Epidermal melanocyte (primary cell): ENCODE results near the gene RPL10.

Experiments used
- DNase-seq: peaks from one replicate; pipeline ENCODE4 v3.0.0; 2011; ENCODE audit warnings: low spot score; ENCODE audit not compliant: insufficient read length

The RPL10 gene

GRCh38 chrX:154401045-154401799, 3.0 kb downstream of the RPL10 start:
- no peak for DNase-seq

- DNase-seq, result no peak
Measured at GRCh38 chrX:154401918-154402621, 3.9 kb downstream of the RPL10 start.

- DNase-seq, result no peak
Measured at GRCh38 chrX:154402622-154403127, 4.5 kb downstream of the RPL10 start.

- DNase-seq, result no peak
Measured at GRCh38 chrX:154403192-154403591, 5.0 kb downstream of the RPL10 start.

GRCh38 chrX:154403858-154404257, 5.7 kb downstream of the RPL10 start:
- DNase-seq, result no peak

- DNase-seq, result no peak
Measured at GRCh38 chrX:154404625-154405192, 6.5 kb downstream of the RPL10 start.

GRCh38 chrX:154408659-154409221, 10.6 kb downstream of the RPL10 start:
- no peak for DNase-seq

- peak; percentile 27 for DNase-seq
Measured at GRCh38 chrX:154409222-154409871, 11.2 kb downstream of the RPL10 start, which contains the start of gene DNASE1L1. DNASE1L1 (minus strand) TSS chrX:154409254; CDS start chrX:154405568, 3,686 bp downstream.

GRCh38 chrX:154411981-154412340, 13.8 kb downstream of the RPL10 start:
- DNase-seq, result no peak

- no peak for DNase-seq
Measured at GRCh38 chrX:154412468-154412867, 14.3 kb downstream of the RPL10 start.

- no peak for DNase-seq
Measured at GRCh38 chrX:154413142-154413541, 15.0 kb downstream of the RPL10 start.

GRCh38 chrX:154417157-154417556, 19.0 kb downstream of the RPL10 start:
- no peak for DNase-seq

- DNase-seq, result no peak
Measured at GRCh38 chrX:154419189-154419588, 21.0 kb downstream of the RPL10 start.

GRCh38 chrX:154419688-154420401, 21.7 kb downstream of the RPL10 start:
- no peak for DNase-seq

- no peak for DNase-seq
Measured at GRCh38 chrX:154420402-154420756, 22.2 kb downstream of the RPL10 start.

- no peak for DNase-seq
Measured at GRCh38 chrX:154426916-154427770, 29.0 kb downstream of the RPL10 start.

- peak; percentile 84 for DNase-seq
Measured at GRCh38 chrX:154428176-154429171, 30.3 kb downstream of the RPL10 start, which contains the start of gene ATP6AP1. ATP6AP1 (plus strand) TSS chrX:154428677; CDS start chrX:154428693, 16 bp downstream.

GRCh38 chrX:154429711-154430110, 31.5 kb downstream of the RPL10 start:
- no peak for DNase-seq

GRCh38 chrX:154430479-154430878, 32.3 kb downstream of the RPL10 start:
- DNase-seq, result no peak
